ENCODE data around the gene TCF7L2. TPM values are rescaled to one million over a fixed set of nuclear protein-coding genes. Genes with fewer than 3 reads are reported as not detected.

Gene TCF7L2
- total RNA-seq, 1 donor from 2014 or later, result 17.2 TPM

DNA sequence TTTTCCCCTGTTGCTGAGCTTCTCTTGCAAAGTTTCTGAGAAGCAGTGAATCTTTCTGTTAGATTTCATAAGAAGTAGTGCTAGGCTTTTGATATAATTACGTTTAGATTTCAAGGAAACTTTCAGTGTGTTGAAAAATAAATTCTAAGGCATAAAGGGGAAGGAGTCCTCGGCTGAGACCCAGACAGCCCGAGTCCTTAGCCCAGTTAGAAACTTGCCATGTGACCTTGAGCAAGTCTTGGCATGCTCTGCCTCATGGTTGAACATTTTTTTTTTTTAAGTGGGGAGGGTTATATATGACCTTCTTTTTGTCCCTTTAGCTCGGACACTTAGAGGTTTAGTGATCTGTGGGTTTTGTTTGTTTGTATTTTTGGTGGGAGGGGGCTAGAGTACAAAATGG, 117.5 kb downstream of the TCF7L2 start:
- DNase-seq, result no peak

DNA sequence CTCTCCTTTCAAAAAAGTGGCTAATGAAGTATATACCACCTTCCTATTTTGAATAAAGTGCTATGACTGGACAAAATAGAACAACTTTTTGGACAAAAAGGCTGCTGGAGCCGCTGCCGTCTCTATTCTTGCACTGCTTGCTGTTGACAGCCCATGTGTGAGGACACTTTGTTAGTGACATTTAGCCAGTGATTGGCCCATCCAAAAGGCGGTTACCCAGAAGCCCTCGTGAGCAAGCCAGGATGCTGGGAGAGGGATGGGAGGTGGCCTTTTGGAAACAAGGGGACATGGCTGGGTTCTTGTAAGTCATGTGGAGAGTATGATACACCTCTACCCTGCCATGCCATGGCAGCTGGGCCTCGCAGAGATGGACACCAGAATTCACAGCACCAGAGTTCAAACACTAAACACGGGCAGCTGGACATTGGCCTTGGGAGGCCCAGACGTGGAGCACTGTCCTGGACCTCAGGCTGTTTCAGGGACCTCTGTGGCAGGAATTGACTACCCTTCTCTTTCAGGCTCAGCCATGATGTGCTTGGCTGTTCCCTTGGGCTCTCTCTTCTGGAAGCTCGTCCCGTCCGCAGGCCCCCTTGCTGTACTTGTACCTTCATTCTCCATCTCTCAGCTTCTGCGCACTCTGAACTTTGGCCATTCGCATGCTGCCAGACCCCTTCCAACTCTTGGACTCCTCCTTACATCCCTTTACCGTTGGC, 118.3 kb downstream of the TCF7L2 start:
- no peak for DNase-seq

- DNase-seq, result no peak
These were observed 119.5 kb downstream of the TCF7L2 start for GRCh38 chr10:113069595-113069994.

DNA sequence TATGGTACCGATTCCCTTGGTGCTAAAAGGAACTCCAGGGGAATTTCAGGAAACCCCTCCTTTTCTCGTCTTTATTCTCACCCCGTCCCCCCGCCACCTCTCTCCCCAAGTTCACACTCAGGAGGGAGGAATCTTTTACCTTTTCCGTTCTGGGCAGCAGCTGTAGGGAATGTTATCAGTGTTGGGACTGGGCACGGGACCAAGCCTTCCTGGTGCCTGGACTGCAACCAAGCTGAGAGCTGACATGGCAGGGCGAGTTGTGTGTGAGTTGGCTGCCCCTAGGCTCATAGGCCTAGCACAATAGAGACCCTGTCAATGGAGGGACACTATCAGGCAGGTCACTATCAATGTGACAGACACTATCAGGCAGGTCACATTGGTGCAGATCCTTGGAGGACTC, 121.4 kb downstream of the TCF7L2 start:
- DNase-seq, result no peak

- DNase-seq, result no peak
These were observed 123.6 kb downstream of the TCF7L2 start for GRCh38 chr10:113073549-113074189.

GRCh38 chr10:113076949-113077348, 126.9 kb downstream of the TCF7L2 start:
- DNase-seq, result no peak

DNA sequence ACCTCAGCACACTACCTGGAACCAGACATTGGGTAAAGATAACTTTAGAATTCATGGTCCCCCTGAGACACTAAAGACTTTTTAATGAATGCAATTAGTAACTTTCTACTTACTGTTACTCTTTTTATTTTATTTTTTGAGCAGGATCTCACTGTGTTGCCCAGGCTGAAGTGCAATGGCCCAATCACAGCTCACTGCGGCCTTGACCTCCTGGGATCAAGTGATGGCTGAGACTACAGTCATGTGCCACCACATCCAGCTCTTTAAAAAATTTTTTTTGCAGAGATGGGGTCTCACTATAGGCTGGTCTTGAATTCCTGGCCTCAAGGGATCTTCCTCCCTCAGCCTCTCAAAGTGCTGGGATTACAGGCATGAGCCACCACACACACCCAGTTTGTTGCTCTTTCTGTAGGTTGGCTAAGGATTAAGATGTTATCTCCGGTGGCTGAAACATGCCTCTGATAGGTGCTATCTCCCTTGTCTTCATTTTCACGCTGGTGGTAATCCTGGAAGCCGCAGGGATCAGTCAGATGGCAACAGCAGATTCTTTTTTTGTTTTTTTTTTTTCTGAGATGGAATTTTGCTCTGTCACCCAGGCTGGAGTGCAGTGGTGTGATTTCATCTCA, 128.3 kb downstream of the TCF7L2 start:
- no peak for DNase-seq

GRCh38 chr10:113080061-113080924, 130.2 kb downstream of the TCF7L2 start:
- DNase-seq, result no peak

- DNase-seq, result no peak
These were observed 130.8 kb downstream of the TCF7L2 start for GRCh38 chr10:113080925-113081229.

- no peak for DNase-seq
These were observed 134.0 kb downstream of the TCF7L2 start for GRCh38 chr10:113084031-113084430.

GRCh38 chr10:113085776-113086175, 135.7 kb downstream of the TCF7L2 start:
- no peak for DNase-seq

GRCh38 chr10:113086282-113086681, 136.2 kb downstream of the TCF7L2 start:
- no peak for DNase-seq

DNA sequence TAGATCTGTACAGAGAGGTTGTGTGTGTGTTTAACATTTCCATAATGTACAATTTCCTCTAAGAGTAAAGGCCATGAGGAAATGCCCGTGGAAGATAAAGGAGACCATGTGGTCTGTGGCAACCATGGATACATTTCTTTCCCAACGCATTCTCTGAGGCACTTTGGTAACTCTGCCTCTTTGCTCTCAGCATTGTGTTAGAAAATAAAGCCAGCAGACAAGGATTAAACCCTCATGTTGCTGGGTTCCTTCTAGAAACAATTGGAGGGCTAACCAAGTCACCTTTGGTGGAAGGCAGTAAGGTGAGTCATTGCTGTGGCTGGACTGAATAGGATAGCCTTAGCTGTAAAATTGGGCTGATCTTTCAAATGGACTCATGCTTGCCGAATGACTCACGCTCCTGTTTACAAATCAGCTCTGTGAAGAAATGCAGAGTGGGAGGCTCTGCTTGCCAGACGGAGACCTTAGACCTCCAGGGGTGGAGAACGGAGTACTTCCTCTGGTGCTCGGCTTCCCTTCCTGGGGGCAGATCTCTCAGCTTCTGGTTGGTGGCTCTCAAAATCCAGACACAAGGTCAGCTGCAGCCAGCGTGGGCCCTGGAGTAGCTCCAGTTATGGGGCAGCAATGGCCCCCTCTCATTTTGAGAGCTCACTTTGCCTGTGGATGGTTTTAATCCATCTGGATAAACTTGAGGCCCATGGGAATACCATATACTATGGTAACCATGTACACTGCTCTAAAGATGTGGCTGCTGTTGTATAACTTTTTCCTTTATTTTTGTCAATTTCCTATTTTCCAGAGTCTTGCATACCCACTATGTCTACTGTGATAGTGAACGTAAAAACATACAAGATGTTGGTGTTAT, 137.3 kb downstream of the TCF7L2 start:
- no peak for DNase-seq

GRCh38 chr10:113088194-113088593, 138.1 kb downstream of the TCF7L2 start:
- DNase-seq, result no peak

DNA sequence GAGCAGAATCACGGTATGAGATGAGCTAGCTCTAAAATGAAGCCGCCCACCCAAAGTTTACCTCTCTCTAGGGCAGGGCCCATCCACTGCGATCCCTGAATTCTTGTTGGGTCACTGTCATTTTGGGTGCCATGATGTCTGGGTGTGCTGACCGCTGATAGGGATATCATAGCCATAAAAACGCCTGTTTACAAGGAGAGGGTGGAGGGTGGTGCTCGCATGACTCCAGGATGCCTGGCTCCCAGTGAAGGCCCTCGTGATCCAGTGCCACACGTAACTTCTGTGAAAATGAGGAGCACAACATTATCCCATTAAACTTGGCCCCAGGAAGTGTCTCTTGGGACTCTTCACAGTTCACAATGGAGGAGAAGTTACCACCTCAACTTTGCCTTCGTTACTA, 139.5 kb downstream of the TCF7L2 start:
- DNase-seq, result no peak

DNA sequence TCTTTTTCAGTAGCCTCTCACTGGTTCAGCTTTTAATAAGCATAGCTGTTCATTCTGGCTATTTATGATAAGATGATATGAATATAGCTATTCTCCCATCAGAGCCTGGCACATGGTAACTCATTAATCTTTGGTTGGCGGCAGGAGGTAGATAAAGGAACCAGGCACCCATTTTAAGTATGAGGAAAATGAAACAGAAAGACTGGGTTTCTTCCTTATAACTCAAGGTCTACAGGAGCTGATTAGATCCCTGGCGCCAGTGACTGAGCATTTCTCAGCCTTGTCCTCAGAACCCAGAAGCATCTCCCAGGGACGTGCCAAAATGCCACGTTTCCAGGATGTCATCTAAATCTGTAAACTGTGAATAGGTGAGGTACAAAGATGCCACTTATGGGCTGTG, 141.9 kb downstream of the TCF7L2 start:
- DNase-seq, result no peak

DNA sequence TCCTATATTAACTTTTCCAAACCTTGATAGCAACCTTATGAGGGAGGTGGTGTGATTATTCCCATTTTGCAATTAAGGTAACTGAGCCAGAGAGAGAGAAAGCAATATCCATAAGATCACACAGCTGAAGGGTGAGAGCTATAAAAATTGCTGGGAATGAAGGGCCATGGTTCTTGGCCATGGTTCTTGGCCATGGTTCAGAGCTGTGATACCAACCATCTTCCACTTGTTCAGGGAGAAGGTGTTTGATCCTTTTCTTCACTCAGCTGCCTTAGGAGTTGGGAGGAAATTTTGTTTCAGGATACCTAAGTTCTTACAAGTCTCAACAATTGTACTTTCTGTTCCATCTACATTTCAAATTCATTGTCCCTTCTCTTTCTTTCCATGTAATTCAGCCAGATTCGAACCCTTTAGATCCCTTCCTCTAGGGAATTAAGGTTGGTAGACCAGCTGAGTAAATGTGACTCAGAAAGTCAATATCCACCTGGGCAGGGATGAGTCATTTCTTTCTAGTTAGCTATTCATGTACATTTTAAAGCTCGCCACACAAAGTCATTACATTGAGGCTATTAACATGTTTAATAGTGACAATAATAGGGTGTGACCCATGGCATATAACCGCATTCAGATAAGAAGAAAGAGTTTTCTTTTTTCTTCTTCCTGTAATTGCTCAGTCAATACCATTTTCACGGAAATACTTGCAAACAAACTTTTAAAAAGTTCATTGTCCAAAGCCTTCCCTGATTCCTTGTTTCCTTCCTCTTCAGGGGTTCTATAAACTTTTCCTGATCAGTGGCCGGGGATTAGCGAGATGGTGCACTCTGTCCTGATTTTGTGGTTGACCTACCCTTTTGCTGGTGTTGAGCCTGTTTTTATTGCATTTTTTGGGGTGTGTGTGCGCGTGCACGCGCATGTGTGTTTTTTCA, 143.4 kb downstream of the TCF7L2 start:
- DNase-seq, result no peak

DNA sequence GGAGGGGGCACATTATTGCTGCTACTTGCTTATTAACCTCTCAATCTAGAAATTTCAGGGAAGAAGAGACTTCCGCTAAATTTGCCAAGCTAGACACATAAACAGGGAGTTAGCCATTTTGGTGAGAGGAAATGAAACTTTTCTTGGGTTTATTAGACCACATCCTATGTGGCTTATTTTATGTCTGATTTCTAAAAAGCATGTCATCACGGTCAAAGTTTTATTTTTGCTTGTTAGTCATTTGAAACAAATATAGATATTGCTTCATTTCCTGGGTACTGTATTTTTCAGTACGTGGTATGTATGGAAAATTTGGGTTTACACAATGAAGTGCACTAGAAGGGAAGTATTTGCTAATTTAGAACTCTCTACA, 144.1 kb downstream of the TCF7L2 start:
- DNase-seq, result no peak

GRCh38 chr10:113095419-113096127, 145.5 kb downstream of the TCF7L2 start:
- no peak for DNase-seq

Data from tongue (tissue), 2 donors.